Measurements from ENCODE around the gene NIPAL3.
A peak's percentile ranks its signal among the peaks of the same experiment; 100 is the strongest.
"Not testable (repeated sequence)": the region's sequence is repeated elsewhere in the genome, so short reads cannot be mapped to it uniquely, and the experiment has no call there.

Gene NIPAL3

GRCh38 chr1:24493785-24494184, 78.2 kb downstream of the NIPAL3 start:
- DNase-seq: no peak

GRCh38 chr1:24498589-24498988, 83.0 kb downstream of the NIPAL3 start:
- DNase-seq: no peak

- DNase-seq: no peak
Measured at GRCh38 chr1:24500448-24501048, 84.9 kb downstream of the NIPAL3 start.

- DNase-seq: no peak
Measured at GRCh38 chr1:24501371-24502064, 85.9 kb downstream of the NIPAL3 start.

- DNase-seq: peak; percentile 69
Measured at GRCh38 chr1:24502065-24502708, 86.6 kb downstream of the NIPAL3 start.

- DNase-seq: peak; percentile 89
Measured at GRCh38 chr1:24502709-24503058, 87.1 kb downstream of the NIPAL3 start, which contains the start of gene RCAN3. Gene RCAN3, plus strand, starts transcription at chr1:24502836. Its CDS starts 11,537 bp downstream, at chr1:24514373.

- DNase-seq: no peak
Measured at GRCh38 chr1:24503059-24503751, 87.6 kb downstream of the NIPAL3 start.

GRCh38 chr1:24503870-24504523, 88.4 kb downstream of the NIPAL3 start:
- DNase-seq: no peak

- no peak for DNase-seq
Measured at GRCh38 chr1:24504560-24504959, 89.0 kb downstream of the NIPAL3 start.

GRCh38 chr1:24505816-24506215, 90.2 kb downstream of the NIPAL3 start:
- DNase-seq: no peak

- DNase-seq: no peak
Measured at GRCh38 chr1:24506691-24507381, 91.2 kb downstream of the NIPAL3 start.

GRCh38 chr1:24507405-24507804, 91.8 kb downstream of the NIPAL3 start:
- DNase-seq: no peak

GRCh38 chr1:24508911-24509310, 93.3 kb downstream of the NIPAL3 start:
- DNase-seq: no peak

GRCh38 chr1:24513706-24514105, 98.1 kb downstream of the NIPAL3 start:
- DNase-seq: no peak

GRCh38 chr1:24514946-24515345, 99.3 kb downstream of the NIPAL3 start:
- DNase-seq: no peak

GRCh38 chr1:24515671-24516209, 100.1 kb downstream of the NIPAL3 start:
- not testable (repeated sequence) for DNase-seq

- no peak for DNase-seq
Measured at GRCh38 chr1:24516506-24516905, 100.9 kb downstream of the NIPAL3 start.

GRCh38 chr1:24517898-24518297, 102.3 kb downstream of the NIPAL3 start:
- DNase-seq: no peak

GRCh38 chr1:24520282-24520681, 104.7 kb downstream of the NIPAL3 start:
- DNase-seq: not testable (repeated sequence)

Measured in stimulated activated CD4-positive, alpha-beta T cell treated with anti-CD3 and anti-CD28 coated beads, Interleukin-12 subunit alpha, Interleukin-12 subunit beta, amount 100 ng/mL, for 4 hours (primary cell).